ENCODE data around the gene MED6.

DNA sequence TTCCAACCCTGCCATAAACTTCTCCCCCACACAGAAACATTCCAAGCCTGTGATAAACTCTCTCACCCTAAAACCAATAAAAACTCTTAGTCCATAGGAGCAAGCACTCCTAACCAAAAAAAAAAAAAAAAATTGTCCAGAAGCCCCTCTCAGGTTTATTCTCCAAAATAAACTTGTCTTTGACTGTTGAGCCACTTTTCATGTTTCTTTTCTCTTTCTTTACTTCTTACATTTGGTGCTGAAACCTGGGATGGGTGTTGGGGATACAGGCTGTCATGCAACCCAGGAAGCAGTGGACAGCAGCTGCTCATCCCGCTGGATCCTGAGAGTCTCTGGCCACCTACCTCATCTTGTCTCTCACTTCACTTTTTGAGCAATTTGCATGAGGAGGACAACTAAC lies 63.6 kb downstream of the MED6 start:
- TF ChIP-seq, protein P1, sequence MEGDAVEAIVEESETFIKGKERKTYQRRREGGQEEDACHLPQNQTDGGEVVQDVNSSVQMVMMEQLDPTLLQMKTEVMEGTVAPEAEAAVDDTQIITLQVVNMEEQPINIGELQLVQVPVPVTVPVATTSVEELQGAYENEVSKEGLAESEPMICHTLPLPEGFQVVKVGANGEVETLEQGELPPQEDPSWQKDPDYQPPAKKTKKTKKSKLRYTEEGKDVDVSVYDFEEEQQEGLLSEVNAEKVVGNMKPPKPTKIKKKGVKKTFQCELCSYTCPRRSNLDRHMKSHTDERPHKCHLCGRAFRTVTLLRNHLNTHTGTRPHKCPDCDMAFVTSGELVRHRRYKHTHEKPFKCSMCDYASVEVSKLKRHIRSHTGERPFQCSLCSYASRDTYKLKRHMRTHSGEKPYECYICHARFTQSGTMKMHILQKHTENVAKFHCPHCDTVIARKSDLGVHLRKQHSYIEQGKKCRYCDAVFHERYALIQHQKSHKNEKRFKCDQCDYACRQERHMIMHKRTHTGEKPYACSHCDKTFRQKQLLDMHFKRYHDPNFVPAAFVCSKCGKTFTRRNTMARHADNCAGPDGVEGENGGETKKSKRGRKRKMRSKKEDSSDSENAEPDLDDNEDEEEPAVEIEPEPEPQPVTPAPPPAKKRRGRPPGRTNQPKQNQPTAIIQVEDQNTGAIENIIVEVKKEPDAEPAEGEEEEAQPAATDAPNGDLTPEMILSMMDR (IDR thresholded peaks at IDR 0.05), result no peak
- no peak for TF ChIP-seq POLR2A (IDR thresholded peaks at IDR 0.05)

Measured in esophagus squamous epithelium (tissue), 4 donors.